NOMO-1 (cell line): ENCODE results near the gene ADRM1.
A peak's percentile ranks its signal among the peaks of the same experiment; 100 is the strongest.

Experiments used
- DNase-seq, 2 experiments: peaks; one replicate each; lab custom pipeline; 2025; ENCODE audit not compliant: unreplicated experiment in 2 of 2; lab: John Stamatoyannopoulos, UW

The ADRM1 gene

DNA sequence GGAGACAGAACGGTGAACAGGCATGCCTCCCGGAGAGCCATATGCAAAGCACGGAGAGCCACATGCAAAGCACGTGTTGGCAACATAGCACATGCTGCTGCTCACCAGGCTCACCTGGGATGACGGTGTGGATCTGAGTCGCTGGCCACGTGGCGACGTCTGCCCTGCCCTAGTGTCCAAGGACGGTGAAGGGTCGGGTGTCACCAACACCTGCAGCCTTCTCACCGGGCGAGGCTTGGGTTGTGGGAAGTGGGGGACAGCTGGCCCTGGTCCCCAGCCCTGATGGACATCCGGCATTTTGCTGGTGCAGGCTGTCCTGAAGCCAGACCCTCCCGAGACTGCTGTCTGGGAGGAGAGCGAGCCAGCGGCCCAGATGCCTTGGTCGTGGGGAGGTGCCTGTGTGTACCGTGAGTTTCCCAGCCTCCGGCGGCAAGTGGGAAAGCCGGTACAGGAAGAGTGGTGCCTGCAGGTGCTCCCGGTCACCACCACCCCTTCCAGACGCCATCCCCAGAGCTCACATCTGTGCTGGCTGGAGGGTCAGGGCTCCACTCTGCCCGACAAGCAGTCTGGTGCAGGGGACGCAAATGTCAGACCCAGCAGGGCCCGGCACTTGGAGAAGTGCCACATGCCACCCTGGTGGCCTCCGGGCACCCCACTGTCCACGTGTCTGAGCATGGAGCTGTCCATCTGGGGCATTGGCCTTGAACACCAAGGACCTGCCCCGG lies 5.9 kb upstream of the ADRM1 start:
- DNase-seq = no peak

DNA sequence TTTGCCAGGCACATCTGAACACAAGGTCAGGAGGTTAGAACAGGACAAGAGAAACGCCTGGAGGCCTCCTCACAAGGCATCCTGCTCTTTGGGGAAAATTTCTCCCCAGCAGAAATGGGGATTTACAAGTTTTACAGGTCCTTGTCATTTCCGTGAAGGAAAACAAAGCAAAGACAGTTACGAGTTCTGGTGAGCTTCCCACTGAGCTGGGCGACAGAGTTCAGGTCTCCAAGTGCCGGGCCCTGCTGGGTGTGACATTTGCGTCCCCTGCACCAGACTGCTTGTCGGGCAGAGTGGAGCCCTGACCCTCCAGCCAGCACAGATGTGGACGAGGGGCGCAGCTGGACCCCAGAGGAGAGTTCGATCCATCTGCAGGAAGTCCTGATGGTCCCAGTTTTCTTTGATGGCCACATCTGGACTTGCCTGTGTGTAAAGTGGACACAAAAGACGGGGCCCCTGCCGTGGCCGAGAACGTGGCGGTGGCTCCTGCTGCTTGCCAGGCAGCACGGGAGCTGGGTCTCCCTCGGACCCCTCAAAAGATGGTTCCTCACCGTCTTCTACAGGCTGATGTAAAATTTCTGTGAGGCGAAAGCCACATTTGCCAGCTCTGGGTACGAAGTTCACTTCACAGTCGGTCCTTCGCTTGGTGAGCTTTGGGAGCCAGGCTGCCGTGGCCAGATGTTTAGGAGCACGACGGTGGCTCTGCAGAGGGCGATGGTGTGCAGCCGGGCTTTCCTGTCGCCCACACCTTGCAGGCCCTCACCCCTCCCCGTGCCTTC lies 5.2 kb upstream of the ADRM1 start:
- DNase-seq = no peak

DNA sequence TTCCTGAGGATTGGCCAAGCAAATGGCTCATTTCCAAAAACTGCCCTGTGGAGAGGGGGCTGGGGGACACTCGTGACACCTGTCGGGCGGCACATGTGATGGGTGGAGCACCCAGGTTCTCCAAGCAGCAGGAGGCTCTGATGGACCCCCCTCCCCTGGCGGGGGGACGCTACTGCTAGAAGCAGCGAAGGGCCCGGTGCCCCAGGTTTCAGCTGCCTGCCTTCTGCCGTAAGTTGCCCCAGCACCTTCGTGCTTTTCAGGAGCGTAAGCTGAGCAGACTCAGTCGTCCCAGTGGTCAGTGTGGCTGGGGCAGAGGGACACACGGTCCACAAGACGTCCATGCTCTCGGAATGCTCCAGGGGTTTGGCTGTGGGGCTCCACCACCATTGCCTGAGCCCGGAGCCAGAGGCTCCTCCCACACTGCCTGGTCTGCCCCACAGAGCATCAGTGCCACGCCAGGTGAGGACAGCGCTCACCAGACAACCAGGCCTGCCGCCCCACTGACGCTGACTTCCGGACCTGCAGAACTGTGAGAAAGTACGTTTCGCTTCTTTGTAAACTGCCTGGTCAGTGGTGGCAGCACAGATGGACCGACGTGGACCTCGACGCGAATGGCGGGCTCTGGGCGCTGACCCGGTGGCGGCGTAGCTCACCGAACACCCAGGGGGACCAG lies 4.1 kb upstream of the ADRM1 start:
- DNase-seq = no peak

DNA sequence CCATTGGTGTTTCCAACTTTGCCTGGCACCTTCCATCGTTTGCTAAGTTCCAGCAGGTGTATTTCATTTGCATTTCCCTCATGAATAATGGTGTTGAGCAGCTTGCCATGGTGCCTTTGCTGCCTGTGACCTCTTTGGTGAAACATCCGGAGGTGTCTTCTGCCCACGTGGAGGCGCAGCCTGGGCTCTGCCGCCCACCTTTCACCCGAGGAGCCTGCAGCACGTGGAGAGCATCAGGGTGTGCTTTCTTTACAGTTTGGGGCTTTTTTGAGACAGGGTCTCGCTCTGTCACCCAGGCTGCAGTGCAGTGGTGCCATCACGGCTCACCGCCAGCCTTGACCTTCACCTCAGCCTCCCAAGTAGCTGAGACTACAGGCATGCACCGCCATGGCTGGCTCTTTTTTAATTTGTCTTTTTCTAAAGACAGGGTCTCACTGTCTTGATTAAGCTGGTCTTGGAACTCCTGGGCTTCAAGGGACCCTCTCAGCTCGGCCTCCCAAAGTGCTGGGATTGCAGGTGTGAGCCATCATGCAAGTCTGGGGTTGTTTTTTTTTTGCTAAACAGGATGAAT lies 3.0 kb upstream of the ADRM1 start:
- no peak for DNase-seq

DNA sequence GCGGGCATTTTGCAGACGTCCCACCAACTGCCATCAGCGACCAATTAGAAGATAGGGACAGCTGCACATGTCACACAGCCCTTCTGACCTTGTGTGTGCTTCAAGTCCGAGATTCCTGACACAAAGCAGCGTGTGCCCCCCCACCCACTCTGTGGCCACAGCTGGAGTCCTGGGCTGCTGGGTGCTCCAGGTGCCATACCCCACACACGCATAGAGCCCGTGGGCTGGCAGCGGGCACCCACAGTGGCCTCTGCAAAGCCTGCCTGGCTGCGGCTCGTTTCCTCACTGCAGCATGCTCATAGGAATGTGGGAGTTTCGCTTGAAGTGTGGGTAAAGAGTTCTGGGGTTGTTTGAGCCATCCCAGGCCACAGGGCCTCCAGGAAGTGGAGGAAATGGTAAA lies 2.5 kb upstream of the ADRM1 start:
- no peak for DNase-seq

DNA sequence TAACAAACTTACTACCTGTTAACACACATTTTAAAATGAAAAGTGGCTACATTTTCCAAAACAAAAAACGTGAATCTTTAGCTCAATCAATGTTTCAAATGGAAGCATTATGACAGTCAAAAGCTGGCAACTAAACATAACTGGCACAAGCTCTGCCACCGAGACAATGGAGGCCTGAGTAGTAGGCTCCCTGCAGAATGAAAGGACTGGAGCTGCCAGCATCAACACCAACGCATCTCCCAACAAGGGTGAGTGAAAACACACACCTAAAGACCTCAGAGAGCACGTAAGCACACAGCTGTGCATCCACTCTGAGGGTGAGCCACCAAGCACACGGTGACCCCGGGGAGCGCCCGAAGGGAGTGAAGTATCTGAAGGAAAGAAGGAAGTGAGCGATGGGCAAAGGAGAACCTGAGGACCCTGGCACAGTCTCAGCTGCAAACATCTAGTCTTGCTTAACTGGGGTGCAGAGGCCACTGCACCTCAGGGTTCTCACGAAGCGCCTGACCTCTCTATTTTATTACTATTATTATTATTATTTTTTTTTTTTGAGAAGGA lies 1.6 kb upstream of the ADRM1 start:
- no peak for DNase-seq

DNA sequence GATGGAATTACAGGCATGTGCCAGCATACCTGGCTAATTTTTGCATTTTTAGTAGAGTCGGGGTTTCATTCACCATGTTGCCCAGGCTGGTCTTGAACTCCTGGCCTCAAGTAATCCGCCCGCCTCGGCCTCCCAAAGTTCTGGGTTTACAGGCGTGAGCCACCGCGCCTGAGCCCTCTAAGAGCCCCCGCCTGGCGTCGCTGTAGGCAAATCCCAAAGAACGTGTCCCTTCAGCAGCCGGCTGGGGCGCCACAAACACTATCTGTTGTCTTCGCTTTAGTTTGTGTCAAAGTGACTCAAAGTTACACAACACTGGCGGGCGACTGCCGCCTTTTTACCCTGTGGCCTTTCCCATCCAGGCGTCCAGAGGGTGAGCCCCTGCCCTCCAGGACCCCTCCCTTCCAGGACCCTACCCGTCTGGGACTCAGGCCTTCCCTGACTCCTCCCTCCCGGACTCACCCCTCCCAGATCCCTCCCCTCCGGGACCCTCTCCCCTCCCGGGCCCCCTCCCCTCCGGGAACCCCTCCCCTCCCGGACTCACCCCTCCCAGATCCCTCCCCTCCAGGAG lies 940 bp upstream of the ADRM1 start:
- DNase-seq = peak; percentile 96 to 97

DNA sequence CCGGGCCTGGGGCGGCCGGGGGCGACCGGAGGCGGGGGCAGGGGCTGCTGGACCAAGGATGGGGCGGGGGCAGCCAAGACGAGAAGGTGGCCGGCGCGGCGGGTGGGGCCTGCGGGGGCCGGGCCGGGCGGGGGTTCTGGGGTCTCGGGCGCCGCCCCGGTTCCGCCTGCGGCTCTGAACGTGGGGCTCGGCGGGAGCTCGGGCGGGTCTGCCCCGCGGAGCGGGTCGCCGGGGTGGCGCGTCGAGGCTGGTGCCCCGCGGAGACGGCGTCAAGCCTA lies 204 bp downstream of the ADRM1 start:
- no peak for DNase-seq

DNA sequence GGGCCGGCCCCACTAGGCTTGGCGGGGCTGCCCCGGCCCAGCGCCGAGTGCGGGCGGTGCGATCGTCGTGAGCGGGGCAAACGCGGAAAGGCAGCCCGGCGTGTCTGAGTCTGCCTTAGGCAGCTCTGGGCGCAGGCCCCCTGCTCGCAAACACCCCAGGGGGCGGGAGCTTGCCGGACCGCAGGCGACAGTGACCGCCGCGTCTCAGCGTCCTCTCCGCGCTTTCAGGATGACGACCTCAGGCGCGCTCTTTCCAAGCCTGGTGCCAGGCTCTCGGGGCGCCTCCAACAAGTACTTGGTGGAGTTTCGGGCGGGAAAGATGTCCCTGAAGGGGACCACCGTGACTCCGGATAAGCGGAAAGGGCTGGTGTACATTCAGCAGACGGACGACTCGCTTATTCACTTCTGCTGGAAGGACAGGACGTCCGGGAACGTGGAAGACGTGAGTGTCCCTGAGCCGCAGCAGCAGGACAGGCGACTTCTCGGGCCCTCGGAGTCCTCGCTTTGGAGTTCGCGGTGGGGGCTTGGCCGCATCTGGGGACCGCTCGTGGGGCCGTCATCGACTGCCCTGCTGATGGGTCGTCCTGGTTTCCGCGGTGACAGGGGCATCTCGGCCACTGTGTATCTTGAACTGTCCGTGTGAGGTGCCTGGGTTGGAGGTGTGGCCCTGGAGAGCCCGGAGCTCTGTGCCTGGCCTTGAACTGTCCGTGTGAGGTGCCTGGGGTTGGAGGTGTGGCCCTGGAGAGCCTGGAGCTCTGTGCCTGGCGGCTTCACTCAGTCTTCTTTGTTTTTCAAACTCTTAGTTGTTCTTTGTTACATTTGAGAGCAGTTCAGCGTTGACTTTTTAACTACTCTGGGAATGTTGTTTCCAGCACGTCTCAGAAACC lies 786 bp downstream of the ADRM1 start:
- peak in 1 of 2 experiments; percentile 3 for DNase-seq

DNA sequence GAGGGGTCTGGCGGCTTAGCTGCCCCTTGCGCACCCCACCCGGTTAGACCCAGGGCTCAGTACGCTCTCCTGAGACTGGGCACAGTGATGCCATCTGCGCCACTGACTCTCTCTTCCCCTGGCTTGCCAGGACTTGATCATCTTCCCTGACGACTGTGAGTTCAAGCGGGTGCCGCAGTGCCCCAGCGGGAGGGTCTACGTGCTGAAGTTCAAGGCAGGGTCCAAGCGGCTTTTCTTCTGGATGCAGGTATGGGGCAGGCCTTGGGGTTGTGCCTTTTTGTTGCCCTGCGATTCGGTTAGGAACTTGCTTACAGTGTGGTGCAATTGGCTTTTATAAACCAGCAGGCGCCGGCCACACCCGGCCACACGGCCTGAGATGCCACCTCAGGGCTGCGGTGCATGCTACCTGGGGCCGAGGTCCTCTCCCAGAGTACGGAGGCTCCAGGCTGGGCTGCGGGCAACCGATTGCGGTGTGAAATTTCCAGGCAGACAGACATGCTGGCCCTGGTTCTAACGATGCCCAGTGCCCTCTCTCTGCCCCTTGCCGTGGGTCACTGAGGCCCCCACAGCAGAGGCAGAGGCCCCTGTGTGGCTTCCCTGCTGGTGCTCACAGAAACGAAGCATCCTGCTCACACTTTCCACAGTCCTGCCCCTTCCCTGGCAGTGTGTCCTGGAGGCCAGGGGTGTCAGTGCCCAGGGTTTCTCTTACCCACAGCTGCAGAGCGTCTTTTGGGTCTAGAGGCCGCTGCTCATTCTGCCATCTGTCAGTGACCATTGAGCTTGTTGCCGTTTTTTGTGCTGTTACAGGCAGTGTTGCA lies 1.7 kb downstream of the ADRM1 start:
- DNase-seq = no peak

DNA sequence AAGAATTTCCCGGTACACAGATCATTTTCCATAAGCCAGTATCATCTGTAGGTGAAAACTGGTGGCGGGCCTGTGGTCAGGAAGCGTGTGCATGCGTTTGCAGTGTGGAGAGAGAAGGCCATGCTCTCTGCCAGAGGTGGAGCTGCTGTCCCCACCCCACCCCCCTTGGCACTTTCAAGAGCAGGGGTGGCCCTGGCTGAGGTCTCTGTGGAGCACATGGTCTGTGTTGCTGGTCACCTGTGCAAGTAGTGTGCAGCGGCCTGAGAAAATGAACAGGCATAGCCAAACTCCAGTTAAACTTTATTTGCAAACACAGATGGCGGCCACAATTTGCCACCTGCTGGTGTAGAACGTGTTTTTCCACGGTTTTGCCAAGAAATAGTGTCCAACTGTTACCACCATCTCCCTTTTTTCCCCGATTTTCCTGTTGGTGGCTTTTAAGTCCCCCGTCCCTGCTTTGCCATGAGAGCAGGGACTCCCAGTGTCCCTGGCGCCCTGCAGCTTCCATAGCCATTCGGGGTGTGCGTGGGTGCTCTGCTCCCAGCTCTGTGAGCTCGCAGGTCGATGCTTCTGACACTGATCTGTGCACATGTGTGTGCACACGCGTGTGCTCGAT lies 2.5 kb downstream of the ADRM1 start:
- no peak for DNase-seq

DNA sequence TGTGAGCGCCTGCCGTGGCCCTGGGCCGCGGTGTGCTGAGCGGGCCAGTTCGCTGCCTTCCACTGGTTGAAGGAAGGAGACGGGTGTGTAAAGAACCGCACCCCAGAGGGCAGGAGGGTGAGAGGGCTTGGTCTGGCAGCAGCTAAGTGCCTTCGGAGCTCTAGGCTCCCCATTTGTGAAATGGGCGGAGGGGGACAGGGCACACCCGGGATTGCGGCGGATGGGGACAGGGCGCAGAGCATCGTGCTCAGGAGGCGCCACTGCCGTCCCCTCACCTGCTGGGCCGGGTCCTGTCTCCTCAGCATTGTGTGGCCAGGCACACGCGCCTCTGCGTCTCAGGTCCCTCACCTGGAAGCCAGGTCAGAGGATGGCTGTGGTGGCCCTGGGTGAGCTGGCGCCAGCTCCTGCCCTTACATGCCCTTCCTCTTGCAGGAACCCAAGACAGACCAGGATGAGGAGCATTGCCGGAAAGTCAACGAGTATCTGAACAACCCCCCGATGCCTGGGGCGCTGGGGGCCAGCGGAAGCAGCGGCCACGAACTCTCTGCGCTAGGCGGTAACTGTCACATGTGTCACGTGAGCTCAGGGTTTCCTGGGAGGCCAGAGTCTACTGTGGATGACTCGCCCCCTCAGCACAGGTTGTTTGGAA lies 3.1 kb downstream of the ADRM1 start:
- no peak for DNase-seq

DNA sequence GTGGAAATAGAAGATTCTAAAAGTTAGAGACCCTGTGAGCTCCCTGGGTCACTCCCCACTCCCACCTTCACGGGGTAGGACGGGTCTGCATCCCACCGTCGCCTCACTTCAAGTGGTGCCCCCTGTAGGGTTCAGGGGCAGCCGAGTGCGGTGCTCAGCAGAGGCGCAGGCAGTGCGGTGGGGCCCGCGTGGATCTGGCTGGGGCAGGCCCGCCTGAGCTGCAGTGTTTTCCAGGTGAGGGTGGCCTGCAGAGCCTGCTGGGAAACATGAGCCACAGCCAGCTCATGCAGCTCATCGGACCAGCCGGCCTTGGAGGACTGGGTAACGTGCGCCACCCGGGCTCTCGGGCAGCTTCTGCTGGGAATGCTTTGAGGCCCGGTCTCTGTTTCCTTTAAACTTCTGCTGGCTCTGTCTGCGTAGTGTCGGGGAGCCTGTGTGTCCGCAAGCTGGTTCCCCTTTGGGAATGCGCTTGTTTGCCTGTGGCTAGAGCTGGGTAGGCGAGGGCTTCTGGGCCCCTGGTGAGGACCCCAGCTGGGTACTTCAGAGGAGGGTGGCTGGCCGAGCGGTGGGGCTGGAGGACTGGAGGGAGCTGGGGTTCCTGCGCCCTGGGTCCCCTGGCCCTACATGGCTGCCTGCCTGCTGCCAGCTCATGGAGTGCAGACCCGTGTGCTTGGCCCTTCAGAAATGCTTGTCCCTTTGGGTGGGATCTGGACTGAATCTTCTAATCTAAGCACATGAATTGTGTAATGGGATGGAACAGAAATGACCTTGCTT lies 3.8 kb downstream of the ADRM1 start:
- no peak for DNase-seq

DNA sequence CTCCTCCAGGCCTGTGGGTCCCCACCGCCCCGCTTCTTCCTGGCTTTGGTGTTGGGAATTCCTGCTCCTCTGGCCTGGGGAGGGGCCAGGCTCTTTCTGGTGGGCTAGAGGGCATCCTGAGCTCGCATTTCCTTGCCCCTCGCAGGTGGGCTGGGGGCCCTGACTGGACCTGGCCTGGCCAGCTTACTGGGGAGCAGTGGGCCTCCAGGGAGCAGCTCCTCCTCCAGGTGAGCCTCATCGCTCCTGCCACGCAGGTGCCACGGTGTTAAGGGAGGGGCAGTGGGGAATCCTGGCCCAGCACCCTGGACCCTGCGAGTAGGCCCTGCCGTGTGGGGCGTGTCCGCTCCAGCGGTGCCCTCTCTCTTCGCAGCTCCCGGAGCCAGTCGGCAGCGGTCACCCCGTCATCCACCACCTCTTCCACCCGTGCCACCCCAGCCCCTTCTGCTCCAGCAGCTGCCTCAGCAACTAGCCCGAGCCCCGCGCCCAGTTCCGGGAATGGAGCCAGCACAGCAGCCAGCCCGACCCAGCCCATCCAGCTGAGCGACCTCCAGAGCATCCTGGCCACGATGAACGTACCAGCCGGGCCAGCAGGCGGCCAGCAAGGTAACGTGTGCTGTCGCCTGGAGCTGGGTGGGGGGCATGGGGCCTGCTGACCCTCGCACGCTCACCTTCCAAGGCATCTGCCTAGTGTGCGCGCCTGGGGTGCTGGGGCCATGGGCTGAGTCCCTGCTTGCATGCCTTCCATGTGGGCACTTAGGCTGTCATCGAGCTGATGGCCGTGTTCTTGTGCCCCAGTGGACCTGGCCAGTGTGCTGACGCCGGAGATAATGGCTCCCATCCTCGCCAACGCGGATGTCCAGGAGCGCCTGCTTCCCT lies 4.7 kb downstream of the ADRM1 start:
- no peak for DNase-seq

DNA sequence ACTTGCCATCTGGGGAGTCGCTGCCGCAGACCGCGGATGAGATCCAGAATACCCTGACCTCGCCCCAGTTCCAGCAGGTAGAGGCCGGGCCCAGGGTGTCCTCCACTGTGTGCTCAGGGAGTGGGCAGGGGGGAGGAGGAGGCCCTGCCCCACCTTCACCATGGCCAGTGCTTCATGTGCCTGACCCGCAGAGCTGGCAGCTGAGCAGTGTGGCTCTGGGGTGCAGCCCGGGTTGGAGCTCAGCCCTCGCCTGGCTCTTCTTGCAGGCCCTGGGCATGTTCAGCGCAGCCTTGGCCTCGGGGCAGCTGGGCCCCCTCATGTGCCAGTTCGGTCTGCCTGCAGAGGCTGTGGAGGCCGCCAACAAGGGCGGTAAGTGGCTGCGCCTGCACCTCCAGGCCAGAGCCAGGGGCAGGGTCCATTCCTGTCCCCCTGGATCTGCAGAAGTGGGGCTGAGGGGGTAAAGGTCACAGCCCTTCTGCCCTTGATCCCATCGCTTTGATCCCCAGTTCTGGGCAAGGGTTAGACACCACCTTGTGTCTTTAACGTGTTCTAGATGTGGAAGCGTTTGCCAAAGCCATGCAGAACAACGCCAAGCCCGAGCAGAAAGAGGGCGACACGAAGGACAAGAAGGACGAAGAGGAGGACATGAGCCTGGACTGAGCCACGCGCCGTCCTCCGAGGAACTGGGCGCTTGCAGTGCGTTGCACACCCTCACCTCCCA lies 5.5 kb downstream of the ADRM1 start:
- DNase-seq = no peak
